Measurements from ENCODE around the gene COL6A2. TPM values are rescaled to one million over a fixed set of nuclear protein-coding genes. Genes with fewer than 3 reads are reported as not detected.

The COL6A2 gene
- total RNA-seq, 1 experiment from 2014 or later: 15.0 TPM

DNA sequence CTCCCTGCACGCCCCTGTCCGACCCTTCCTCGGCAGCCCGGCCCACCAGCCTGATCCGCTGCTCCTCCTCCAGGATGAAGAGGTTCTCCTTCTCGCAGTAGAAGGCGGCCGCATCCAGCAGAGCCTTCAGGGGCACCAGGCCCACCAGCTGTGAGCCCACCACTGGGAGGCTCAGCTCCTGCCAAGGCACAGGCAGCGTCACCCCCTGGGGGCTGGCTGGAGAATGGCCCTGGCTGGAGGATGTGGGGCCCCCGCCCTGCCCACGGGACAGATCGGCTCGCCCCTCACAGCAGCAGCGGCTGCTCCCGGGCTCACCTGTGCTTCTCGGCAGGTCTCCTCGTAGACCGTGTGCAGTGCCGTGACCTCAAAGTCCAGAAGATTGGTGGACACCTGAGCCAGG is 52.2 kb downstream of the COL6A2 start:
- no peak overlapping the region for H3K27ac ChIP-seq (ENCODE audit: low read depth, low read length, poor library complexity, severe bottlenecking)
- no TSS peak for BruUV-seq (replicated peaks)
- no peak overlapping the region for H3K4me3 ChIP-seq (ENCODE audit: low read depth, low read length, poor library complexity, severe bottlenecking)
- DNase-seq (ENCODE audit: low spot score): no peak
- ChIA-PET CTCF (no interaction called here), POLR2A (ENCODE audit: low non-redundant PET) (no interaction called here)
- H3K9me3 ChIP-seq (ENCODE audit: low read depth, low read length, poor library complexity, severe bottlenecking): no peaks in the 10 kb centered on the region
- intact Hi-C loops (cut with micrococcal nuclease; ENCODE audit: unreplicated experiment): no loop called here
- TF ChIP-seq, protein P1, sequence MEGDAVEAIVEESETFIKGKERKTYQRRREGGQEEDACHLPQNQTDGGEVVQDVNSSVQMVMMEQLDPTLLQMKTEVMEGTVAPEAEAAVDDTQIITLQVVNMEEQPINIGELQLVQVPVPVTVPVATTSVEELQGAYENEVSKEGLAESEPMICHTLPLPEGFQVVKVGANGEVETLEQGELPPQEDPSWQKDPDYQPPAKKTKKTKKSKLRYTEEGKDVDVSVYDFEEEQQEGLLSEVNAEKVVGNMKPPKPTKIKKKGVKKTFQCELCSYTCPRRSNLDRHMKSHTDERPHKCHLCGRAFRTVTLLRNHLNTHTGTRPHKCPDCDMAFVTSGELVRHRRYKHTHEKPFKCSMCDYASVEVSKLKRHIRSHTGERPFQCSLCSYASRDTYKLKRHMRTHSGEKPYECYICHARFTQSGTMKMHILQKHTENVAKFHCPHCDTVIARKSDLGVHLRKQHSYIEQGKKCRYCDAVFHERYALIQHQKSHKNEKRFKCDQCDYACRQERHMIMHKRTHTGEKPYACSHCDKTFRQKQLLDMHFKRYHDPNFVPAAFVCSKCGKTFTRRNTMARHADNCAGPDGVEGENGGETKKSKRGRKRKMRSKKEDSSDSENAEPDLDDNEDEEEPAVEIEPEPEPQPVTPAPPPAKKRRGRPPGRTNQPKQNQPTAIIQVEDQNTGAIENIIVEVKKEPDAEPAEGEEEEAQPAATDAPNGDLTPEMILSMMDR (conservative IDR thresholded peaks at IDR 0.05; ENCODE audit: low read depth, low read length): no peak
- TF ChIP-seq EZH2 (IDR thresholded peaks at IDR 0.05; ENCODE audit: borderline replicate concordance, low read depth, low read length, poor library complexity, severe bottlenecking): no peak
- H3K36me3 ChIP-seq (ENCODE audit: insufficient read depth, low read length, poor library complexity, severe bottlenecking): no peaks in the 10 kb centered on the region
- peaks cover 5% of the 10 kb centered on the region for H3K4me1 ChIP-seq (ENCODE audit: insufficient read depth, low read length, poor library complexity, severe bottlenecking)
- no peaks in the 10 kb centered on the region for H3K27me3 ChIP-seq (replicated peaks; ENCODE audit: insufficient read depth, low read depth, low read length, poor library complexity)

DNA sequence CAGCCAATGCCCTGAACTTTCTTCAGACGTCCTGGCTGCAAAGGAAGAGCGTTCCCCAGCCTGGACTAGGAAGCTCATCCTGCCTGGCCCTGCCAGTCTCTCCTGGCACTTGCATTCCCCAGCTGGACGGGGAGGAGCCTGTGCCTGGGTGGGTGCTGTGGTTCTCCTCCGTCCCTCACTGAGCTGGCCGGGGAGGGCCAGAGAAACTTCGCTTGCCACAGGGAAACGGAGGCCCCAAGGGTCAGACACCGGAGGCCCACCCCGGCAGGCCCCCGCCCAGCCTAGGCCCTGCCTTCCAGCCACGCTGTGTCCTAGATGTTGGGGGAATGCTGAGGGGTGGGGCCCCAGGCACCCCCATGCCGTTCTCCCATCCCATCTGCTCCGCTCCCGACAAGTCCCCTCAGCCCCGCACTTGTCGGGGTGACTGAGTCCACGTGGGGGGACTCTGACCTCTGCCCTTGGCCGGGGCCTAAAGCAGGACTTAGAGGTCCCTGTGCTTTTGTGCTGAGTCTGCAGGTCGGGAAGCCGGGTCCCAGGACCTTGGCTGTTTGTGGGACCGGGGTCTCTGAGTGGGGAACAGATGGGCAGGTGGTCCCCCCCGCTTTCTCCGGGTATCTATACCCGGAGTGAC is 52.7 kb downstream of the COL6A2 start:
- intact Hi-C loops (cut with micrococcal nuclease; ENCODE audit: unreplicated experiment): no loop called here
- peaks cover 5% of the 10 kb centered on the region for H3K4me1 ChIP-seq (ENCODE audit: insufficient read depth, low read length, poor library complexity, severe bottlenecking)
- H3K27ac ChIP-seq (ENCODE audit: low read depth, low read length, poor library complexity, severe bottlenecking): no peak overlapping the region
- TF ChIP-seq EZH2 (IDR thresholded peaks at IDR 0.05; ENCODE audit: borderline replicate concordance, low read depth, low read length, poor library complexity, severe bottlenecking): no peak
- TF ChIP-seq, protein P1 (conservative IDR thresholded peaks at IDR 0.05; ENCODE audit: low read depth, low read length): no peak
- no peak overlapping the region for H3K4me3 ChIP-seq (ENCODE audit: low read depth, low read length, poor library complexity, severe bottlenecking)
- DNase-seq (ENCODE audit: low spot score): no peak
- ChIA-PET POLR2A (ENCODE audit: low non-redundant PET) (no interaction called here), CTCF (no interaction called here)
- no peaks in the 10 kb centered on the region for H3K36me3 ChIP-seq (ENCODE audit: insufficient read depth, low read length, poor library complexity, severe bottlenecking)
- H3K9me3 ChIP-seq (ENCODE audit: low read depth, low read length, poor library complexity, severe bottlenecking): no peaks in the 10 kb centered on the region
- BruUV-seq (replicated peaks): no TSS peak
- no peaks in the 10 kb centered on the region for H3K27me3 ChIP-seq (replicated peaks; ENCODE audit: insufficient read depth, low read depth, low read length, poor library complexity)

DNA sequence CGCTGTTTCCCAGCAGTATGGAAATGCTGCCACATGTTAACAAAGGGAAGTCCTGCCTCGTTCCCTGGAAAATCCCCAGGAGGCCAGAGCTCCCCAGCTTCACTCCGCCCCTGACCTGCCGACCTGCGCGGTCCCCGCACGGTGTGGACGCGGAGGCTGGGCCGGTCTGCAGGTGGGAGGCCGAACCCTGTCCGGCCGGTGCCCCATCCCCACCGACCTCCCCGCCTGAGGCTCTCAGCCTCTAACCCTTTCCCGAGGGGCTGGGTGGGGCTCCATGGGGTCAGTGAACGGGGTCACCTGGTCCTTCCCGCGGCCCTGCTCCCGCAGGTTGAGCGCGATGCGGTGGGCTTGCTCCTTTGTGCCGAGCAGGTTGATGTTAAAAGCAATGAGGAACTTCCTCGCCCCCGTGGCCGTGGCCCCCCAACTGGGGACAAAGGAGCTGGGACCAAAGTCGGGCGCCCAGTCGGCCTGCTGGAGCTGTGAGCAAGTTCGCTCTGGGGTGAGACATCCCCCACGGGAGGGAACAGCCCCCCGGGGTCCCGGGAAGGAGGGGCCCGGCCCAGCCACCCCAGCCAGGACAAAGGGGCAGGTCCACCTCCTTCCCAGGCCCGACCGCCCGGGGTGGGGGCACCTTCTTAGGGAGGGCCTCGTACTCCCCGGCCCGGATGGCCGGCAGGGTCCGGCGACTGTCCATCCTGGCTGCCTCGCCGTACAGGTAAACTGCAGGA is 53.5 kb downstream of the COL6A2 start:
- Histone ChIP-seq H3K4me3 (ENCODE audit: low read depth, low read length, poor library complexity, severe bottlenecking) (no peak overlapping the region), H3K36me3 (ENCODE audit: insufficient read depth, low read length, poor library complexity, severe bottlenecking) (no peaks in the 10 kb centered on the region), H3K4me1 (ENCODE audit: insufficient read depth, low read length, poor library complexity, severe bottlenecking) (peaks cover 5% of the 10 kb centered on the region), H3K9me3 (ENCODE audit: low read depth, low read length, poor library complexity, severe bottlenecking) (no peaks in the 10 kb centered on the region), H3K27ac (ENCODE audit: low read depth, low read length, poor library complexity, severe bottlenecking) (no peak overlapping the region), H3K27me3 (replicated peaks; ENCODE audit: insufficient read depth, low read depth, low read length, poor library complexity) (no peaks in the 10 kb centered on the region)
- intact Hi-C loops (cut with micrococcal nuclease; ENCODE audit: unreplicated experiment): no loop called here
- ChIA-PET CTCF (no interaction called here), POLR2A (ENCODE audit: low non-redundant PET) (no interaction called here)
- TF ChIP-seq EZH2 (IDR thresholded peaks at IDR 0.05; ENCODE audit: borderline replicate concordance, low read depth, low read length, poor library complexity, severe bottlenecking): no peak
- TF ChIP-seq, protein P1 (conservative IDR thresholded peaks at IDR 0.05; ENCODE audit: low read depth, low read length): no peak
- no peak for DNase-seq (ENCODE audit: low spot score)
- BruUV-seq (replicated peaks): no TSS peak
